Vagina (tissue), 2 donors: Measurements from ENCODE around the gene MBP.

Experiments used
- POLR2A ChIP-seq, 2 donors: fragments of 450-650 bp; IDR thresholded peaks; one replicate each; pipeline ENCODE4 v1.6.1; 2017; ENCODE audit warnings: antibody characterized with exemption in 2 of 2, mild to moderate bottlenecking in 2 of 2, moderate library complexity in 2 of 2
- POLR2AphosphoS5 ChIP-seq, 2 donors: sonication (generic); formaldehyde crosslinking; IDR thresholded peaks; one replicate each; pipeline ENCODE4 v1.9.0; 2017; ENCODE audit warnings: antibody characterized with exemption in 2 of 2, mild to moderate bottlenecking in 2 of 2, low read depth in 1 of 2; ENCODE audit not compliant: insufficient read depth in 1 of 2
- TF ChIP-seq, protein P1 (sequence below), 3 experiments: fragments of 450-650 bp in 2 of 3; fragments of 200-600 bp in 1 of 3; sonication (generic) in 1 of 3; IDR thresholded peaks; one replicate each; pipeline ENCODE4 v1.5.1; 2017 to 2019; ENCODE audit warnings: antibody characterized with exemption in 3 of 3, mild to moderate bottlenecking in 2 of 3, moderate library complexity in 2 of 3

DNA sequence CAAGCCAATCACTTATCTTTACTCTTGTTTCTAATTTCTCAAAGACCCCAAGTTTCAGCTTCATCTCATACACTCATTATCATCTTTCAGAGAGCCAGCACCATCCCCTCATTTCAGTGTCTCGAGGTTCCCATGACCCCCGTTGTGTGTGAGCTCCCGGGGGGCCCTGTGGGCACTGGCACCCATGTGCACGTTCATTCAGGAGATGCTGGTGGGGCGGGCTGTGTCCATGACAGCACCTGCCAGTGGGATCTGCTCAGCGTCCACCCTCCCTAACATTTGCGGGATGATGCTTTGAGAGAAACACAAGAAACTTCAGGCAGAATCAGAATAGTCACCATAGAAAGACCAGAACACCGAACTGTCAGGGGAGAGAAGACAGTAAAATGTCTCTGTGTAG is 120.5 kb downstream of the MBP start:
- TF ChIP-seq, protein P1, sequence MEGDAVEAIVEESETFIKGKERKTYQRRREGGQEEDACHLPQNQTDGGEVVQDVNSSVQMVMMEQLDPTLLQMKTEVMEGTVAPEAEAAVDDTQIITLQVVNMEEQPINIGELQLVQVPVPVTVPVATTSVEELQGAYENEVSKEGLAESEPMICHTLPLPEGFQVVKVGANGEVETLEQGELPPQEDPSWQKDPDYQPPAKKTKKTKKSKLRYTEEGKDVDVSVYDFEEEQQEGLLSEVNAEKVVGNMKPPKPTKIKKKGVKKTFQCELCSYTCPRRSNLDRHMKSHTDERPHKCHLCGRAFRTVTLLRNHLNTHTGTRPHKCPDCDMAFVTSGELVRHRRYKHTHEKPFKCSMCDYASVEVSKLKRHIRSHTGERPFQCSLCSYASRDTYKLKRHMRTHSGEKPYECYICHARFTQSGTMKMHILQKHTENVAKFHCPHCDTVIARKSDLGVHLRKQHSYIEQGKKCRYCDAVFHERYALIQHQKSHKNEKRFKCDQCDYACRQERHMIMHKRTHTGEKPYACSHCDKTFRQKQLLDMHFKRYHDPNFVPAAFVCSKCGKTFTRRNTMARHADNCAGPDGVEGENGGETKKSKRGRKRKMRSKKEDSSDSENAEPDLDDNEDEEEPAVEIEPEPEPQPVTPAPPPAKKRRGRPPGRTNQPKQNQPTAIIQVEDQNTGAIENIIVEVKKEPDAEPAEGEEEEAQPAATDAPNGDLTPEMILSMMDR (IDR thresholded peaks at IDR 0.05): no peak
- TF ChIP-seq POLR2A (IDR thresholded peaks at IDR 0.05) (no peak), POLR2AphosphoS5 (IDR thresholded peaks at IDR 0.05; ENCODE audit: insufficient read depth in 1 of 2, low read depth in 1 of 2) (no peak)
